AG08395 (cell line): ENCODE data around the gene FBRSL1.
A peak's percentile ranks its signal among the peaks of the same experiment; 100 is the strongest.

ENCODE experiments used
- DNase-seq: peaks from one replicate; pipeline ENCODE4 v3.0.0; 2012; ENCODE audit warnings: mixed read lengths, low spot score

FBRSL1 gene

DNA sequence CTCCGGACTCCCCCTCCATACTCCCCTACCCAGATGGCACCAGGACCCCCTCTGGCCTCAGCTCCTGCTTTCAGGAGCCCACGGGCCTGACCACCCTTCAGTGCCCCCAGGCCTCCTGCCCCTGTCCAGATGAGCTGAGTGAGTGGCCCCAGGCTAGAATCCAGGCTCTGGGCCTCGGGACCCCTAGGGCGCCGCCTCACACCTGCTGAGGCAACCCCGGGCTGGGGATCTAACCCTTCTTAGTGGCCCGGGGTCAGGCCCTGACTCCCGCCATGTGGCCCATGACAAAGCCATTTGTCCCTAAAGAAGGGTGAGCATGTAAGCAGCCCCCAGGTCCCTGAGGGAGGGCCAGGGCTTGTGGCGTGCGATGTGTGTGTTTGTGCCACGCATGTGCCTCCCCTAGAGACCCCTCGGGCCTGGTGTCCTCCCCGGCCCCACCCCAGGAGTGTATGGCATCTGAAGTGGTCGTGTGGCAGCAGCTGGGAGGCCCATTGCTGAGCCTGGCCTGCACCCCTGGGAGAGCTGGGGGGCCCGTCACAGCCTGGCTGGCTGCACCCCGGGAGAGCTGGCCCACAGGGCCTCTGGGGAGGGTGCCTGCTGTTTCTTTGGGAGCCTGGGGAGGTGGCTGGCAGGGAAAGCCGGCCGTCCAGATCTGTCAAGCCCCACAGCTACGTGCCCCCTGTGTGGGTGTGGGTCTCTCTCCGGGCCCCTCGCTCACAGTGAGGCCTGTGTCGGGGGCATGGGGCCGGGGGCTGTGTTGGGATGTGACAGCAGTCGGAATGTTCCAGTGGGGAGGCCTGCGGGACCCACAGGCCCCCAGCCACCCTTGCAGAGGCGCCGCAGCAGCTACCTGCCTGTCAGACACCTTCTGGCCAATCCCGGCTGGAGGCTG lies 7.8 kb downstream of the FBRSL1 start:
- DNase-seq, result no peak

DNA sequence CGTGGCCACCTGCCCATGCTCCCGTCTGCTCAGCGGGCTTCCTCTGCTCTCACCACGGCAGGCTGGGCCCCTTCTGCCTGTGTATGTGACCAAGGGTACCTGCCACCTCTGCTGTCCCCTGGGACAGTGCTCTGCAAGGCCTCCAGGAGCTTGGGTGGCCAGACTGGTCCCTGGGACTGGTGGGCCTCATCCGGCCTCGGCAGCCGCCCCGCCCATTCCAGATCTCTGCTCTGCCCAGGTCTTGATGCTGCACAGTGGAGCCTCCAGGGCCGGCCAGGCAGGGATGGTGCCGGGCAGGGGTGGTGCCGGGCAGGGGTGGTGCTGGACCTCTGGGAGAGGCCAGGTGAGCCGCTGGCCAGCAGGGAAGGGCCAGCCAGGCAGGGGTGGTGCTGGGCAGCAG lies 9.0 kb downstream of the FBRSL1 start:
- no peak for DNase-seq

DNA sequence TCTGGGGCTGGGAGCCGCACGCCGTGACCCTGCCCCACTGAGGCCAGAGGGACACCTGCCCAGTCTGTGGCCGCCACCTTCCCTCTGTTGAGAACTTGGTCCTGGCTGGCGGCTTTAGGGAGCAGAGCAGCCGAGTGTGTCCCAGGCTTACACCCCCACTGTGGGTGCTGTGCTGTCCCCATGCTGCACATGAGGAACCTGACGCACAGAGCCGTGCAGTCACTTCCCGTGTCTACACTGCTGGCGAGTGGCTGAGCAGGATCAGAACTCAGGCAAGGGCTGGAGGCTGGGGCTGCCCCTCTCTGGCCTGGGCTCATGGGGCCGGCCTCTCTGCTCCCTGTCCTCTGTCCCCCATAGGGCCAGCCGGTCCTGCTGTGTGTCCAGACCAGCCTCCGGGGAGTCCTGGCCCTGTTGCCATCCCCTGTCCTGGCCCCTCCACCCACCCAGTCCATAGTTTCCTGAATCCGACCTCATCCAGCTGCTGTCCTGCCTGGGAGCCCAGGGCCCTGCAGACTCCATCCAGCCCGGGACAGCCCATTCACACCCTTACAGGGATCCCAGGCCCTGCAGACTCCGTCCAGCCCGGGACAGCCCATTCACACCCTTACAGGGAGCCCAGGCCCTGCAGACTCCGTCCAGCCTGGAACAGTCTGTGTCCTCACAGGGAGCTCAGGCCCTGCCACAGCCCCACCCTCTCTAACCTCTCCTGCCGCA lies 10.3 kb downstream of the FBRSL1 start:
- DNase-seq, result no peak

DNA sequence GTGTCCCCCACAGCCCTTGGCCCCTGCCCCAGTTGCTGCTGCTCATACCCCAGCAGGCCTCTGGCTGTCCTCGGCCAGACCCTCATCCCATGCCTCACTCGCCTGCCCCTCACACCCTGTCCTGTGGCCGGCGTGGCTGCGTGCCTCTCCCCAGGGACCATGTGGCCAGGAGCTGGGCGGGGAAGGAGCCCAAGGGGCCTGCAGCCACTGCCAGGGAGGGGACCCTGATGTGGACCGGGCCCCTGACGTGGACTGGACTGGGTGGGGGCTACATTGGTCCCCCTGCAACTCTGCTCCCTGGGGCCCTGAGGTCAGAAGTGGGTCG lies 10.9 kb downstream of the FBRSL1 start:
- DNase-seq, result no peak

DNA sequence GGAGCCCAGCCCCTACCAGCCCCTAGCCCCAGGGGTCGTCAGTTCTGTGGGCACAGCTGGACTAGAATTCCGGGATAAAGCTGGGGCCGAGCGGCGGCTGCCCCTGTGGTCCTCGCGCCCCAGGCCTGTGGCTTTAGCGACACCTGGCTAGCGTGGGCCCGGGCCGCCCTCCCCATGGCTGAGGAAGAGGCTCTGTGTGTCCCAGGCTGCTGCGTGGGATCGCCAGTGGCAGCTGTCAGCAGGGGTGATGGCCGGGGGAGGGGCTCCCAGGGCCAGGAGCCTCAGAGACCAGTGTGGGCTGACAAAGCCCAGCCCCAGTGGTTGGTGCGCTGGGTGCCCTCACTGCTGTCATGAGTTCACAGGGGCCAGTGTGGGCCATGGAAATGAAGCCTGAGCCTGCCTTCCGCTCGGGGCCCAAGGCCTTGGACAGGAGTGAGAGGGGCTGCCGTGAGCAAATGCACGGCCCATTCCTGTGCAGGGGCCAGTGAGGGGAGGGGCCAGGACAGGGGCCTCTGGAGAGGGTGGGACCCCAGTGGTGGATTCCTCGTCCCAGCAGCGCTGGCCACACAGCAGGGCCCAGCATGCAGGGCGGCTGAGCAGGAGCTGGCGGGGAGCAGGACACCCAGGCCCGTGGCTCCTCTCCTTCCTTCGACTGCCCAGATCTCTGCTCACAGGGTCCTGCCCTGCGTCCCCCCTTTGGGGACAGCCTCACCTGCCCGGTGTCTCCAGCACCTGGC lies 11.4 kb downstream of the FBRSL1 start:
- DNase-seq, result no peak

DNA sequence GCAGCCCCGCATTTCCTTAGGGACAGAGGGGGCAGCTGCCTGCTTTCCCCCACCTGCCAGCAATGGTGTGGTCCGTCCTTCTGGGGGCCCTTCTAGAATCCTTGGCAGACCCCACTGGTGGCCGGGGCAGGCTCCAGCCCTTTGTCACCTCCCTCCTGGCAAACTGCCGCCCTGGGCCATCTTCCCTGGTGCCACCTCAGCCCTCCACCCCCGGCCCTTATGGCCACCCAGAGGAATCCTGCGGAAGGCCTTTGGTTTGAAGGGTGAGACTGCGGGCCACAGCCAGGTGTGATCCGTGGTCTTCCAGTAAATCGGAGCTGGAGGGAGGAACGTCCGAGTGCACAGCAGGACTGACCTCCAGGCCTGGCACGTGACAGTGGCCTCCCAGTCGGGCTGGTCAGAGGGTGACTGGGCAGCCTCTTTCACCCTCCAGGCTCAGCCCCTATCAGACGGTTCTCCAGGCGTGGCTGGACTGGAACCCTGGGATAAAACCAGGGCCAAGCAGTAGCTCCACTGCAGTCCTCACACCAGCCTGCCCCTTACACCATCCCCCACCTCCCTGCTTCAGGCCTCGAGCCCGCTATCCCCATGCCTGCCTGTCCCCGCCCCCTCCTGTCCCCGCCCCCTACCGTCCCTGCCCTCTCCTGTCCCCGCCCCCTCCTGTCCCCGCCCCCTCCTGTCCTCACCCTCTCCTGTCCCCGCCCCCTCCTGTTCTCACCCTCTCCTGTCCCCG lies 12.4 kb downstream of the FBRSL1 start:
- DNase-seq, result no peak

DNA sequence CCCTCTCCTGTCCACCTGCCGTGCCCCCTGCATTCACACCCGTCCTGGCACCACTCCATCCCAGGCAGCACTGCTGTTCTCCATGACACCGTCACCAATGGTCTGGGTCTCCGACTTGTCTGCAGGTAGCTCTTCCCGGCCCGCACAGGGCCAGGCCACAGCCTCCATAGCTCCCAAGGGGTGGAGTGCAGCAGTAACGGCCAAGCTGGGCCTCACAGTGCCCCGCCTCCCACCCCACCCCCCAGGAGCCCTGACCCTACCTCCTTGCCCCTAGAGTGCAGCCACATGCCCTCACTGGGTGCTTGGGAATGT lies 12.9 kb downstream of the FBRSL1 start:
- DNase-seq, result no peak

DNA sequence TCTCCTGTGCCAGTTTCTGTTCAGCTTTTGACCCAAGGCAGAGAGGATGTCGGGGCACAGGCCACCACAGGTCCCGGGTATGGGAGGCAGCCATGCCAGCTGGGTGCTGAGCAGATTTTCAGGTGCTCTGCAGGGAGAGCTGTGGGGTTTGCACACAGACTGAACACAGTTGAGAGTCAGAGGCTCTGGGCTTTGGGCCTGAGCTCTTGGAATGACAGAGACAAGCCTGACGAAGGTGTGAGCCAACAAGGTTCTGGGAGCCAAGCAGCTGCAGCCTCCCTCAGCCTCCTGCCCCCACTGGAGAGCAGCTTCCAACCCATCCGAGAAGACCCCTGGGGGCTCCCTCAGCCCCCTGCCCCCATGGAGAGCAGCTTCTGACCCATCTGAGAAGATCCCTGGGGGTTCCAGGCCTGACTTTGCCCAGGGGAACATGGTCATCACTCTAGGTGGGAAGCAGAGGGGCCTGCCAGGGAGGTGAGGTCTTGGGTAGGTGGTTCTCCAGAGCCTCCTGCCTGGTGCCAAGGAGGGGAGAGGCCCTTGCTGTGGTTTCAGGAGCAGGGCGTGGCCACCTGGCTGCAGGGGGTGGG lies 13.8 kb downstream of the FBRSL1 start:
- DNase-seq, result no peak

DNA sequence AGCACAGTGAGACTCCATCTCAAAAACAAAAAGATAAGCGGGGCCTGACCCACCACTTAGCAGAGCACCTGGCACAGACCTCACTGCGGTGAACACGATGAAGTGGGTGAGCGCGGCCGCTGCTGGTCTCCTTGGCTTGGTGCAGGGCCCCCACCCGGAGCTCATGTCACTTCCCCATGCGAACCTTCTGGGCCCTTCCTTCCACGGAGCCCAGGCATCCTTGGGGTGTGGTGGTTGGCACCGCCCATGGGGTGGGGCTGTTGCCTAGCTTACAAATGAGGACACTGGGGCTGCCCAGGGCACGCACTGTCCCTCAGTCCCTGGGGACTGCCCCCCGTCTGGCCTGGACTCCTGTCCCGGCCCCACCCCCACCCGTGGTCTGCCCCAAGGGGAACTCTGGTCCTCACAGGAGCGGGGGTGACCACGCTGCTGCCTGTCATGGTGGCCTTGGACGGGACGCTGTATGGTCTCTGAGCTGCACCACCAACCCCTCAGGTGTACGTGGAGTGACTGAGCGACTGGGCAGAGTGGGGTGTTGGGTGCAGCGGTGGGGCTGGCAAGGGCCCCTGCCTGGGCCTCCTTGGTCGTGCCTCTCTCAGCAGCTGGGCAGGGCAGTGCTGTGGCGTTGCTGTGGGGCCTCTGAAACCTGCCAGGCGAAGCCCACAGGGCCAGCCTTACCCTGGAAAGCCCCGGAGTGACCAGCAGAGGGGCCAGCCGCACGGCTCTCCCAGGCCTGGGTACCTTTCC lies 15.3 kb downstream of the FBRSL1 start:
- DNase-seq, result no peak

DNA sequence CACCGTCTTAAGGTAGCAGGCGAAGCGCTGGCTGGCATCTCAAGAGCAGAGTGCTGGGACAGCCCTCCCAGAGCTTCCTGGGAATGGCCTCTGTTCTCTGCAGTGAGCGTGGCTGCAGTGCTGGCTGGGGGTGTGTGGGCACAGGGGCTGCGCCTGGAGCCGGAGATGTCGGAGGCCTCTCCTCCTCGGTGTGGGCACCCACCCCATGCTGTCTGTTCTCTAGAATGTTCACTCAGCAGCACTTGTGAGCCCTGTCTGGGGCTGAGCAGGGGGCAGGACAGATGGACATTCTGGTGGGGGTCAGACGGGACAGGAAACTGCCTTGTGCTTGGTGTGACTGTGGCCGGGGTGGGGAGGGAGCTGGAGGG lies 15.9 kb downstream of the FBRSL1 start:
- DNase-seq, result no peak

DNA sequence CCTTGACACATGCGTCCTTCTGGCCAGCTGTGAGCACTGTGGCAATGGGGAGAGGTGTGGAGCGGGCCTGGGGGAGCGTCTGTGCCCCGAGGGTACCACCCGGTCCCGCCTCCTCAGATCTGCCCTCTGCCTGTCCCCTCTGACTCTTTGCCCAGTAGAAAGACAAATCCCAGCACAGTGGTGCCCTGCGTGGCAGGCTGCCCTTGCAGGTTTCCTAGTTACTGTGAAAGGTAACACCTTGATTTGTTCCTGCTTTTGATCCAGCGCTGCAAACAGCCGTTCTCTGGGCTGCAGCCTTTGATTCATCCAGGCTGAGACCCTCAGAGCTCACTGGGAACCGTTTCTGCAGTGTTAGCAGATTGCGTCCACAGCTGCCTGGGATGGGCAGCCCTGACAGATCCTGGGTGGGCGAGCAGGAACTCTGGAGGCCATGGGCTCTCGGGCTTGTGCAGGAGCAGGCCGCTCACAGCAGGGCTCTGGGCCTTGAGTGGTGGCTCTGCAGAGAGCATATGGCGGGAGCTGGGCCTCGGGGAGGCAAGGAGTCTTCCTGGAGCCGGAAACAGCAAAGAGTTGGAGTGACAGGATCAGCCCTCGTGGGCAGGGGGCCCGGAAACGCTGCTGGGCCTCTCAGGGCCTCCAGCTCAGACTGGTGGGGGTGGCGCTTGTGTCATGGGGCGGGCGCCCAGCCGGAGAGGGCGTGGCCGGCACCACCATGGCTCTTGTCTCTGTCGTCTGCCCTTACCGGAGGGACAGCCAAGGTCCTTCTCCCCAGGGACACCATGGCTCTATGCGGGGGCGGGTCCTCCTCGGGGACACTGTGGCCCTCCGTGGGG lies 16.6 kb downstream of the FBRSL1 start:
- DNase-seq, result peak; percentile 90

DNA sequence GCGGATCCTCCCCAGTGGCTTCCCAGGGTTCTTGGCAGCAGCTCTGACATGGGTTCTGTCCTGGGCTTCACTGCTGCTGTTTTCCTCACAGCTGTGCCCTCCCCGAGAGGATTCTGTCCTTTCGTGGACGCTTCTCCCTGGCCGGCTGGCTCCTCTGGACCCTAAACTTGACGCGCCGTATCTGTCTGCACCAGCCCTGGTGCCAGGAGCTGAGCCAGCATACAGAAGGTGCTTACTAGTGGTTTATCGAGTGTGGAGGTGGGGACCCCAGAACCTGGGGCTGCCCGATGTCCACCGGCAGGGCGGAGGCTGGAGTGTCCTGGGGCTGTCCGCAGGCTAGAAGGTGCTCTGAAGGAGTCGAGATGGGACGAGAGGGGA lies 17.2 kb downstream of the FBRSL1 start:
- no peak for DNase-seq

DNA sequence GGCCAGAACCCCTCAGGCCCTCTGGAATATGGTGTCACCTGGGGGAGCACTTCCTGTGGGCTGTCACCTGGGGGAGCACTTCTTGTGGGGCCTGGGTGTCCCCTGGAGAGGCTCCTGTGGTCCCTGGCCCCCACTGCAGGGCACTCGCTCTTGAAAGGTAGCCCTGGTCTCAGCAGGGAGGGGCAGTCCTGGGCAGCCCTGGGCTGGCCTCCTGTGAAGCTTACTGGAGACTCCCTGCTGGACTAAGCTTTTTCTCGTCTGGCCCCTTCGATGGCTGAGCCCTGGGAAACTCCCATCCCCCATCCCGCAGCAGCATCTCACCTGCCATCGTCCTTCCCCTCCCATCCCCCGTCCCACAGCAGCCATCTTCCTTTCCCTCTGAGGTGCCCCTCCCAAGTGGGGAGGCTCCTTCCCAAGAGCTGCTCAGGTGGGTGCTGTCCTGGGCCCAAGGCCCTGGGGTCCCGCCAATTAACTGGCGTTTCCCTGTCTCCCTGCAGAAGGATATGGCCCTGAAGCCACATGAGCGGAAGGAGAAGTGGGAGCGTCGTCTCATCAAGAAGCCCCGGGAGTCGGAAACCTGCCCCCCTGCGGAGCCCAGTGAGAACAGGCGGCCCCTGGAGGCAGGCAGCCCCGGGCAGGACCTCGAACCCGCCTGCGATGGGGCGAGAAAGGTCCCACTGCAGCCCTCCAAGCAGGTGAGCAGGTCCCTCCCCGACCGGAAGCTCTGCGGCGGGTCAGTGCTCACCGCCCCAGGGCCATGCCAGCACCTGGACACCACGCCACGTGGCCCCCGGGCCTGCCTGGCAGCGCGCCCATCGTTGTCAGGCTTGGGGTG lies 17.9 kb downstream of the FBRSL1 start:
- no peak for DNase-seq

DNA sequence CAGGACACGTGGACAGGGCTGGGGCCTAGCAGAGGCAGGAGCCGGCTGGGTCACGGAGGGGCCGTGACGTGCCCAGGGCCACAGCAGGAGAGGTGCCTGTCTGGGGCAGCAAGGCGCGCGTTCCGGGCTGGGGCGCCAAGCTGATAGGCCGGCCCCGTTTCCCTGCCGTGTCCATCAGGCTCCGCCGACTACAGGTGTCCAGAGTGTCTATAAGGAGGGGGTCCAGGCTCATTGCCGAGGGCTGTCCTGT lies 18.5 kb downstream of the FBRSL1 start:
- no peak for DNase-seq

DNA sequence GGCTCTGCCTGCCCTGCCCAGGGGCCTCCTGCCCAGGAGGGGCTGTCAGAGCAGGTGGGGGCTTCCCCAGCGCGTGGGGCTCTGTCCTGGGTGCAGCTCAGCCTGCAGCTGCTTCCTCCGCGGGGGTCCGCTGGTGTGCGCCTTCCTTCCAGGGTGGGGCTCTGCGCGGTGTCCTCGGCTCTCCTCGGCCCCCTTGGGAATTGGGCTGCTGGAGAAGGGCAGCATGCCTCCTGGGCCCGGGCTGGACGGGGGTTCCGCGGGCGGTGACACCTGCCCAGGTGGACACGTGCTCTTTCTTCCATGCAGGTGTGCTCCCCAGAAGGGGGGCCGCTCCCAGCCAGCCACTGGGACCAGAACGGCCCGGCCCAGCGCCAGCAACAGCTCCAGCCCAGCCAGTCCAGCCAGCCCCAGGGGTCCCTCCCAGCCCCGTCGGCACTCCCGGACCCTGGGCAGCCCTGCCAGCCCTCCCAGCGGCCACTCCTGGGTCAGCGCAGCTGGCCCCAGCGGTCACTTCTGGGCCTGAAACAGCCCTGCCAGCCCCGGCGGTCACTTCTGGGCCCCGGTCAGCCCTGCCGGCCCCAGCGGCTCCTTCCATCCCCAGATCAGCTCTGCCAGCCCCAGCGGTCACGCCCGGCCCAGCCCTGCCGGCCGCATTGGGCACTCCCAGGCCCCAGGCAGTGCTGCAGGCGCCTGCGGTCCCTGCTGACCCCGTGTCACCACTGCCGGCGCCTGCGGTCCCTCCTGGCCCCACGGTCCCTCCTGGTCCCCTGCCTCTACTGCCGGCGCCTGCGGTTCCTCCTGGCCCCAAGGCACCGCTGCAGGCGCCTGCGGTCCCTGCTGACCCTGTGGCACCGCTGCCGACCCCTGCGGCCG lies 19.1 kb downstream of the FBRSL1 start:
- no peak for DNase-seq

DNA sequence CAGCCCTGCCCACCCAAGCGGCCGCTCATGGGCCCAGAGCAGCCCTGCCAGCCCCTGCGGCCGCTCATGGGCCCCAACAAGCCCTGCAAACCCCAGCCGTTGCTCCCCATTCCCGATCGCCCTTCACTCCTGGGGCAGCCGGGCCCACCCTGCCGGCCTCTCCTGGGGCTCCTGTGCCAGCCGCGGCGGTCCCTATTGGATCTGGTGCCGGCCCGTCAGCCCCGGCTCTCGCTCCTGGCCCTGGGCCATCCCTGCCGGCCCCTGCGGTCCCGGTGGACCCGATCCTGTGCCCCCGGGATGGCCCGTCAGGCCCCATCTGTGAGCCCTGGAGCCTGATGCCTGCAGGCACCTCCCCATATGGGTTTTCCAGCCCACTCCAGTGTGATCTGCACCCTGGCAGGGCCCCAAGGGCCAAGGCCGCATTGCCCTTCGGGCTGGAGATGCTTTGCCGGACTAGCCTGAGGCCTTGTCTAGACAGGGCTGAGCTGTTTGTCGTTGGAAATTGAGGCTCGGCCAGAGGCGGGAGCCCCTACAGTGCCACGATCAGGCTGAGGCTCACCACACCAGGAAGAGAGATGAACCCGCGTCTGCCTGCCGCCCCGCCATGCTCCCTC lies 20.3 kb downstream of the FBRSL1 start:
- no peak for DNase-seq

DNA sequence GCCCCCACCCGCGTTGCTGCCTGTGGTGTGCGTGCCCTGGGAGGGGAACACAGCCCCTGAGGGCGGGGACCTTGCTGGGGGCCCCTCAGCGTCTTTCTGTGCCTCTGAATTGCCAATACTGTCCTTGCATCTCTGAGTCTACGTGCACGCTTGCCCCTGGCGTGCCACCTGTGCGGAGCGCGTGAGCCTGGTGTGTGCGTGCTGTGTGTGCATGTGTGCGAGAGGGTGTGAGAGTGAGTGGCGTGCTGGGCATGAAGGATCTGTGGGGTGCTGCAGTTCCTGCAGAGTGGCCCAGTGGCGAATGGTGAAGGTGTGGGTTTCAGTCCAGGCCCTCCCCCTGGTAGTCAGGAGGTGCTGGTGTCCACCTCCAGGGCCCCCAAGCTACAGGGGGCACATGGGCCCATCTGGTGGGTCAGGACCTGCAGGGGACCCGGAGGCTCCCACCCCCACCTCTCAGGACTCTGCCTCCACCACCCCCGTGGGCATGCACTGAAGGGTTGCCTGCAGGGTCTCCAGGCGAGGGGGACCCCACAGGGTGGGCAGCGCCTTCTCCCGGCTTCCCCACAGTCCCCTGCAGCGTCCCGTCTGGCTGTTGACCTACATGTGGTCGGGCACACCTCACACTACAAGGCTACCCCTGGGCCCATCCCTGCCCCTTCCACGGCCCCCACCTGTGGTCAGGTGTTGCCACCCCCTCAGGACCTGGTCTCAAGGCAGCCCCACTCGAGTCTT lies 21.0 kb downstream of the FBRSL1 start:
- no peak for DNase-seq
